WTC11 (cell line): ENCODE data around the gene CCR9. TPM values are rescaled to one million over a fixed set of nuclear protein-coding genes. Genes with fewer than 3 reads are reported as not detected.

Source experiments
- ATAC-seq: fragments of 200-7000 bp; cut with Tn5 transposase; 2 replicates; pipeline ENCODE4 v1.10.0; 2021; ENCODE audit warnings: mild to moderate bottlenecking, moderate library complexity
- CTCF ChIA-PET: fragments of 300-600 bp; sonication (Branson Sonifier 250); formaldehyde crosslinking; loops from one replicate; lab custom pipeline; 2021; ENCODE audit warnings: antibody characterized with exemption; lab: Charles Lee
- POLR2A ChIA-PET: fragments of 350-600 bp; sonication (Branson Sonifier 250); formaldehyde crosslinking; loops from one replicate; lab custom pipeline; 2021; ENCODE audit warnings: antibody characterized with exemption; lab: Charles Lee
- DNase-seq: peaks from one replicate; pipeline ENCODE4 v3.0.0; 2021; ENCODE audit warnings: low spot score
- H3K27ac Mint-ChIP-seq: 2 replicates; pipeline ENCODE4 v1.8.0; 2021; ENCODE audit warnings: mixed read lengths
- H3K27me3 Mint-ChIP-seq: 2 replicates; pipeline ENCODE4 v1.8.0; 2021; ENCODE audit warnings: low read depth, mild to moderate bottlenecking, moderate library complexity, mixed read lengths
- H3K36me3 Mint-ChIP-seq: 2 replicates; pipeline ENCODE4 v1.8.0; 2021; ENCODE audit warnings: mixed read lengths
- H3K4me1 Mint-ChIP-seq: 2 replicates; pipeline ENCODE4 v1.8.0; 2022; ENCODE audit warnings: mixed read lengths
- H3K4me3 Mint-ChIP-seq: 2 replicates; pipeline ENCODE4 v1.8.0; 2021; ENCODE audit warnings: mild to moderate bottlenecking, moderate library complexity, mixed read lengths
- H3K9me3 Mint-ChIP-seq: 2 replicates; pipeline ENCODE4 v1.8.0; 2021; ENCODE audit warnings: mixed read lengths
- ARID4B ChIP-seq: sonication (generic); formaldehyde crosslinking; IDR thresholded peaks from 2 replicates; pipeline ENCODE4 v1.8.0; 2023; ENCODE audit warnings: missing genetic modification reagents, mild to moderate bottlenecking, borderline replicate concordance
- CBFB ChIP-seq: sonication (generic); formaldehyde crosslinking; IDR thresholded peaks from 2 replicates; pipeline ENCODE4 v1.8.1; 2022; ENCODE audit warnings: mild to moderate bottlenecking, low read depth, missing genetic modification reagents
- CREB1 ChIP-seq: sonication (generic); formaldehyde crosslinking; IDR thresholded peaks from 2 replicates; pipeline ENCODE4 v1.8.0; 2023; ENCODE audit warnings: mild to moderate bottlenecking, missing genetic modification reagents
- FOXP1 ChIP-seq: sonication (generic); formaldehyde crosslinking; IDR thresholded peaks from 2 replicates; pipeline ENCODE4 v1.8.0; 2022; ENCODE audit warnings: missing genetic modification reagents, mild to moderate bottlenecking, moderate library complexity, borderline replicate concordance
- JUN ChIP-seq: sonication (generic); formaldehyde crosslinking; IDR thresholded peaks from 2 replicates; pipeline ENCODE4 v1.8.0; 2023; ENCODE audit warnings: mild to moderate bottlenecking, missing genetic modification reagents
- MXD4 ChIP-seq: fragments of 250-450 bp; sonication (Bioruptor Pico); IDR thresholded peaks from 2 replicates; pipeline ENCODE4 v1.8.0; 2021; ENCODE audit warnings: mild to moderate bottlenecking, moderate library complexity, borderline replicate concordance
- NFATC4 ChIP-seq: fragments of 250-450 bp; sonication (Bioruptor Pico); IDR thresholded peaks from 2 replicates; pipeline ENCODE4 v1.9.0; 2021; ENCODE audit warnings: mild to moderate bottlenecking
- NR3C1 ChIP-seq: sonication (generic); formaldehyde crosslinking; conservative IDR thresholded peaks from 2 replicates; pipeline ENCODE4 v1.8.1; 2023; ENCODE audit warnings: low read depth, mild to moderate bottlenecking, missing genetic modification reagents
- TP53 ChIP-seq: sonication (generic); formaldehyde crosslinking; IDR thresholded peaks from 2 replicates; pipeline ENCODE4 v1.8.1; 2023; ENCODE audit warnings: mild to moderate bottlenecking, missing genetic modification reagents
- ZNF121 ChIP-seq: sonication (generic); formaldehyde crosslinking; IDR thresholded peaks from 2 replicates; pipeline ENCODE4 v1.8.0; 2023; ENCODE audit warnings: missing genetic modification reagents
- ZNF232 ChIP-seq: sonication (generic); formaldehyde crosslinking; IDR thresholded peaks from 2 replicates; pipeline ENCODE4 v1.8.0; 2022; ENCODE audit warnings: mild to moderate bottlenecking, missing genetic modification reagents
- ZNF396 ChIP-seq: fragments of 250-450 bp; sonication (Bioruptor Pico); IDR thresholded peaks from 2 replicates; pipeline ENCODE4 v1.8.0; 2021; ENCODE audit warnings: mild to moderate bottlenecking, moderate library complexity, borderline replicate concordance
- ZNF425 ChIP-seq: fragments of 250-450 bp; sonication (Bioruptor Pico); conservative IDR thresholded peaks from 2 replicates; pipeline ENCODE4 v1.9.0; 2021; ENCODE audit warnings: mild to moderate bottlenecking
- ZNF532 ChIP-seq: fragments of 250-450 bp; sonication (Bioruptor Pico); IDR thresholded peaks from 2 replicates; pipeline ENCODE4 v1.9.0; 2021; ENCODE audit warnings: mild to moderate bottlenecking, borderline replicate concordance
- ZSCAN18 ChIP-seq: fragments of 250-450 bp; sonication (Bioruptor Pico); IDR thresholded peaks from 2 replicates; pipeline ENCODE4 v2.1.2; 2022; ENCODE audit warnings: mild to moderate bottlenecking, moderate library complexity
- total RNA-seq: library from RNA; stranded (reverse); gene quantifications from 3 replicates; pipeline ENCODE4 v1.2.3, GENCODE V29; 2021
- TF ChIP-seq, protein P1 (sequence below): sonication (generic); formaldehyde crosslinking; IDR thresholded peaks from 2 replicates; pipeline ENCODE4 v1.8.1; 2023; ENCODE audit warnings: mild to moderate bottlenecking, moderate library complexity, missing genetic modification reagents
- TF ChIP-seq, protein P2 (sequence below): sonication (generic); formaldehyde crosslinking; conservative IDR thresholded peaks from 2 replicates; pipeline ENCODE4 v1.8.1; 2022; ENCODE audit warnings: mild to moderate bottlenecking, missing genetic modification reagents
- TF ChIP-seq, protein P3 (sequence below): sonication (generic); formaldehyde crosslinking; IDR thresholded peaks from 2 replicates; pipeline ENCODE4 v1.8.0; 2023; ENCODE audit warnings: missing genetic modification reagents

CCR9 gene
- total RNA-seq, 1 experiment from 2014 or later, result not detected

- DNase-seq, result no peak
- TF ChIP-seq ZNF121 (no peak), NFATC4 (CRISPR knock-in tag) (no peak), JUN (CRISPR knock-in tag) (no peak), ARID4B (CRISPR knock-in tag) (no peak), NR3C1 (CRISPR knock-in tag) (no peak), ZNF396 (no peak), MXD4 (CRISPR knock-in tag) (no peak), ZSCAN18 (CRISPR knock-in tag) (no peak), TP53 (CRISPR knock-in tag) (no peak), CREB1 (CRISPR knock-in tag) (no peak)
- TF ChIP-seq, protein P1, sequence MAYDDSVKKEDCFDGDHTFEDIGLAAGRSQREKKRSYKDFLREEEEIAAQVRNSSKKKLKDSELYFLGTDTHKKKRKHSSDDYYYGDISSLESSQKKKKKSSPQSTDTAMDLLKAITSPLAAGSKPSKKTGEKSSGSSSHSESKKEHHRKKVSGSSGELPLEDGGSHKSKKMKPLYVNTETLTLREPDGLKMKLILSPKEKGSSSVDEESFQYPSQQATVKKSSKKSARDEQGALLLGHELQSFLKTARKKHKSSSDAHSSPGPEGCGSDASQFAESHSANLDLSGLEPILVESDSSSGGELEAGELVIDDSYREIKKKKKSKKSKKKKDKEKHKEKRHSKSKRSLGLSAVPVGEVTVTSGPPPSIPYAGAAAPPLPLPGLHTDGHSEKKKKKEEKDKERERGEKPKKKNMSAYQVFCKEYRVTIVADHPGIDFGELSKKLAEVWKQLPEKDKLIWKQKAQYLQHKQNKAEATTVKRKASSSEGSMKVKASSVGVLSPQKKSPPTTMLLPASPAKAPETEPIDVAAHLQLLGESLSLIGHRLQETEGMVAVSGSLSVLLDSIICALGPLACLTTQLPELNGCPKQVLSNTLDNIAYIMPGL (CRISPR knock-in tag), result no peak
- TF ChIP-seq, all 79 proteins: peak for 0
- Mint-ChIP-seq H3K36me3 (no peaks in the 10 kb centered on the region), H3K4me1 (peaks cover 6% of the 10 kb centered on the region; the same call in 1 of the 2 replicates), H3K4me3 (no peak overlapping the region), H3K27me3 (peaks cover 15% of the 10 kb centered on the region), H3K27ac (no peak overlapping the region), H3K9me3 (no peaks in the 10 kb centered on the region)
- no peak for ATAC-seq
- CTCF ChIA-PET, result interaction anchor here (0.7 to 1.7 kb wide), 2 partner anchors 27 to 167 kb away, joined by 3 to 7 read pairs; no protein-coding TSS in a partner anchor
- POLR2A ChIA-PET, result no interaction called here
Observed at GRCh38 chr3:45911511-45912226, 25.3 kb downstream of the CCR9 start.

DNA sequence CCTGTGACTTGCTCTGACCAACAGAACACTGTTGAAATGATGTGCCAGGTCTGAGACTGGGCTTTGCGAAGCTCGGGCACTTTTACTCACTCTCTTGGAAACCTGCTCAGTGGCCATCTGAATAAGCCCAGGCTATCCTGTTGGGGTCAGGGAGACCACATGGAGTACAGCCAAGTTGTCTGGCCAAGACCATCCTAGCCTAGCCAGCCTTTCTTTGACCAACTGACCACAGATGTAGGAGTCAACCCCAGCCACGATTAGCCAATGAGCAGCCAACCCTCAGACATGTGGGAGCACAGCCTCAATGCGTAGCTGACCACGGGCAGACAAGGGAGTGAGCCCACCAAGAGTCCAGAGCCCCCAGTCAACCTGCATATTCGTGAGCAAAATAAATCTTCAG, 26.1 kb downstream of the CCR9 start:
- ATAC-seq, result no peak
- peaks cover 15% of the 10 kb centered on the region for H3K27me3 Mint-ChIP-seq
- TF ChIP-seq, protein P2, sequence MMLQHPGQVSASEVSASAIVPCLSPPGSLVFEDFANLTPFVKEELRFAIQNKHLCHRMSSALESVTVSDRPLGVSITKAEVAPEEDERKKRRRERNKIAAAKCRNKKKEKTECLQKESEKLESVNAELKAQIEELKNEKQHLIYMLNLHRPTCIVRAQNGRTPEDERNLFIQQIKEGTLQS (CRISPR knock-in tag), result no peak
- TF ChIP-seq, protein P3, sequence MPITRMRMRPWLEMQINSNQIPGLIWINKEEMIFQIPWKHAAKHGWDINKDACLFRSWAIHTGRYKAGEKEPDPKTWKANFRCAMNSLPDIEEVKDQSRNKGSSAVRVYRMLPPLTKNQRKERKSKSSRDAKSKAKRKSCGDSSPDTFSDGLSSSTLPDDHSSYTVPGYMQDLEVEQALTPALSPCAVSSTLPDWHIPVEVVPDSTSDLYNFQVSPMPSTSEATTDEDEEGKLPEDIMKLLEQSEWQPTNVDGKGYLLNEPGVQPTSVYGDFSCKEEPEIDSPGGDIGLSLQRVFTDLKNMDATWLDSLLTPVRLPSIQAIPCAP (CRISPR knock-in tag), result no peak
- TF ChIP-seq FOXP1 (no peak), ZNF232 (CRISPR knock-in tag) (no peak), ZNF532 (CRISPR knock-in tag) (no peak), CBFB (CRISPR knock-in tag) (no peak), ZNF425 (CRISPR knock-in tag) (no peak)

More for the DNA sequence above, 26.1 kb downstream of the CCR9 start:
- Mint-ChIP-seq H3K4me3 (no peak overlapping the region), H3K27ac (no peak overlapping the region), H3K9me3 (no peaks in the 10 kb centered on the region), H3K4me1 (peaks cover 6% of the 10 kb centered on the region; the same call in 1 of the 2 replicates), H3K36me3 (no peaks in the 10 kb centered on the region)
- no peak for DNase-seq
- ChIA-PET CTCF (no interaction called here), POLR2A (no interaction called here)
